ENCODE data around the gene HDAC10.

- TF ChIP-seq CTCF (IDR thresholded peaks at IDR 0.05): no peak
- no peak for TF ChIP-seq POLR2A (IDR thresholded peaks at IDR 0.05)
These were observed 4.5 kb upstream of the HDAC10 start for GRCh38 chr22:50255607-50256006.
